ENCODE measurements around the gene ALDH1L1.

Gene ALDH1L1

GRCh38 chr3:126065876-126066275 lies 114.5 kb downstream of the ALDH1L1 start:
- H3K4me3 ChIP-seq (ENCODE audit: low read depth, low read length), result no peak overlapping the region
- ChIA-PET POLR2A (no interaction called here), CTCF (interaction anchor here (0.7 to 1.1 kb wide), 2 partner anchors 15 to 21 kb away, joined by 3 read pairs; no protein-coding TSS in a partner anchor)
- no peak for DNase-seq (ENCODE audit: low read depth, low spot score)
- TF ChIP-seq CTCF (IDR thresholded peaks at IDR 0.05; ENCODE audit: insufficient read depth, low read length, missing control alignments), result no peak

DNA sequence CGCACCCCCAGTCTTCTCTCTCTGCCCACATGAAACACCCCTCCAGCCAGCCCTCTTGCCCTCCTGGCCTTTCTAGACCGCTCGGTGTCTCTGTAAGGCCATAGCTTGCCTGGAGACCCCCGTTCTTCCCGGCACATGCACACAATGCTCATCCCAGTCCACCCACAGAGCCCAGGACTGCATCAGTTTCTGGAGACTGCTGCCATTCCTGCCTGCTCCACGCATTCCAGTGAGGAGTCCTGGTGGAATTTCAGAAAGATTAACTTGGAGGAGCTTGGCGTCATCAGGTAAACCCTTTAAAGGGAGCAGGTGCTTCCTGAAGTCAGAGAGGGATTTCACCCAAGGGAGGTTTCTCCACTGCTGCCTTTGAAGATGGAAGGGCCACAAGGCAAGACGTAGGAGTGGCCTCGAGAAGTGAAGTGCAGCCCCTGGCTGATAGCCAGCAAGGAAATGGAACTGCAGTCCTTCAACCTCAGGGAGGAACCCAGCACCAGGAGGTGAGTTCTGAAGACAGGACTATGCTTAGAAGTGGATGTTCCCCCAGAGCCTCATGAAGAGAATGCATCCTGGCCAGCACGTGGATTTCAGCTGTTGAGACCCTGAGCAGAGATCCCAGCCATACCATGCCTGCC lies 115.6 kb downstream of the ALDH1L1 start:
- TF ChIP-seq CTCF (IDR thresholded peaks at IDR 0.05; ENCODE audit: insufficient read depth, low read length, missing control alignments), result no peak
- no peak overlapping the region for H3K4me3 ChIP-seq (ENCODE audit: low read depth, low read length)
- POLR2A ChIA-PET, result no interaction called here
- CTCF ChIA-PET, result interaction anchor here (1.1 kb wide), 1 partner anchor 14 kb away, joined by 3 read pairs; no protein-coding TSS in a partner anchor
- no peak for DNase-seq (ENCODE audit: low read depth, low spot score)

GRCh38 chr3:126063358-126063965 lies 116.9 kb downstream of the ALDH1L1 start:
- ChIA-PET POLR2A (no interaction called here), CTCF (no interaction called here)
- no peak overlapping the region for H3K4me3 ChIP-seq (ENCODE audit: low read depth, low read length)
- no peak for TF ChIP-seq CTCF (IDR thresholded peaks at IDR 0.05; ENCODE audit: insufficient read depth, low read length, missing control alignments)
- DNase-seq (ENCODE audit: low read depth, low spot score), result no peak

GRCh38 chr3:126061301-126062032 lies 118.9 kb downstream of the ALDH1L1 start:
- POLR2A ChIA-PET, result no interaction called here
- DNase-seq (ENCODE audit: low read depth, low spot score), result no peak
- CTCF ChIA-PET, result no interaction called here
- TF ChIP-seq CTCF (IDR thresholded peaks at IDR 0.05; ENCODE audit: insufficient read depth, low read length, missing control alignments), result no peak
- H3K4me3 ChIP-seq (ENCODE audit: low read depth, low read length), result no peak overlapping the region

GRCh38 chr3:126060613-126061145 lies 119.7 kb downstream of the ALDH1L1 start:
- CTCF ChIA-PET, result no interaction called here
- POLR2A ChIA-PET, result no interaction called here
- no peak for TF ChIP-seq CTCF (IDR thresholded peaks at IDR 0.05; ENCODE audit: insufficient read depth, low read length, missing control alignments)
- no peak for DNase-seq (ENCODE audit: low read depth, low spot score)
- H3K4me3 ChIP-seq (ENCODE audit: low read depth, low read length), result no peak overlapping the region

DNA sequence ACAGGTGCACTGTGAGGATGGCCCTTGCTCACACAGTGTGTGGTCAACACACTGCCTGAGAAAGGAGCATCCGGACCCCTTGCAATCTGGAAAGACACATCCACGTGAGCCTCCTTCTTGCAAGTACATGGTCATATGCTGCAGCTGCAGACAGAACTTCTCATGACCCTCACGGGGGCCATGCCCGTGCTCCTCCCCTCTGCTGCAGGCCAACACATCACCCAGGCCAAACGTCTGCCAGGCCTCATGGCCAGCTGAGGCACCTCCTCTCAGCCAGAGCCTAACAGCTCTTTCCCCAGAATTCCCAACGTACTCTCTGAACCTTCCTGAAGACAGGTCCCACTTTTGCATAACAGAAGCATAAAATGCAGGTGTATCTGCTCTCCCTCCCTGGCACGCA lies 121.7 kb downstream of the ALDH1L1 start:
- POLR2A ChIA-PET, result no interaction called here
- DNase-seq (ENCODE audit: low read depth, low spot score), result no peak
- no peak overlapping the region for H3K4me3 ChIP-seq (ENCODE audit: low read depth, low read length)
- TF ChIP-seq CTCF (IDR thresholded peaks at IDR 0.05; ENCODE audit: insufficient read depth, low read length, missing control alignments), result no peak
- CTCF ChIA-PET, result no interaction called here
